Keratinocyte (primary cell): ENCODE measurements around the gene TLCD1. TPM values are rescaled to one million over a fixed set of nuclear protein-coding genes. Genes with fewer than 3 reads are reported as not detected.

Source experiments
- DNase-seq: peaks from one replicate; pipeline ENCODE4 v3.0.0-alpha.2; 2011; ENCODE audit warnings: low read depth, missing footprints, low spot score
- FAIRE-seq: peaks from 2 replicates; lab custom pipeline; 2011; peaks lifted over from hg19 to GRCh38; lab: Jason Lieb, UNC
- H2AFZ ChIP-seq: 2 replicates; pipeline ENCODE4 v1.6.0; 2012; ENCODE audit warnings: low read length, control low read depth, inconsistent platforms; ENCODE audit not compliant: control insufficient read depth
- H3K27ac ChIP-seq: 2 replicates; pipeline ENCODE4 v1.5.1; 2011; ENCODE audit warnings: low read length; ENCODE audit not compliant: control insufficient read depth, insufficient read depth
- H3K27me3 ChIP-seq: 3 replicates; pipeline ENCODE4 v1.6.0; 2011; ENCODE audit warnings: low read length; ENCODE audit not compliant: control insufficient read depth, insufficient read depth; ENCODE audit errors: extremely low read depth
- H3K36me3 ChIP-seq, 2 experiments: 2 replicates in 1 of 2; 3 replicates in 1 of 2; pipeline ENCODE4 v1.5.1; 2011; ENCODE audit warnings: low read length in 2 of 2, mild to moderate bottlenecking in 1 of 2; ENCODE audit not compliant: control insufficient read depth in 2 of 2, insufficient read depth in 2 of 2; ENCODE audit errors: extremely low read depth in 1 of 2
- H3K4me1 ChIP-seq: 3 replicates; pipeline ENCODE4 v1.5.1; 2011; ENCODE audit warnings: low read length; ENCODE audit not compliant: control insufficient read depth, insufficient read depth; ENCODE audit errors: extremely low read depth
- H3K4me2 ChIP-seq: 3 replicates; pipeline ENCODE4 v1.6.0; 2011; ENCODE audit warnings: low read depth, low read length; ENCODE audit not compliant: control insufficient read depth, insufficient read depth; ENCODE audit errors: extremely low read depth
- H3K4me3 ChIP-seq, 3 experiments: fragments of 200-600 bp in 1 of 3; sonication (generic) in 1 of 3; 2 replicates in 2 of 3; 3 replicates in 1 of 3; pipeline ENCODE4 v1.5.1; 2011 to 2016; ENCODE audit warnings: low read length in 3 of 3, mild to moderate bottlenecking in 3 of 3, control low read depth in 2 of 3, inconsistent platforms in 1 of 3, low read depth in 1 of 3, mixed read lengths in 1 of 3, mixed run types in 1 of 3, moderate library complexity in 1 of 3; ENCODE audit not compliant: control insufficient read depth in 2 of 3, insufficient read depth in 2 of 3; ENCODE audit errors: extremely low read depth in 1 of 3
- H3K79me2 ChIP-seq: 2 replicates; pipeline ENCODE4 v1.6.0; 2012; ENCODE audit warnings: low read length; ENCODE audit not compliant: control insufficient read depth, insufficient read depth
- H3K9ac ChIP-seq: 3 replicates; pipeline ENCODE4 v1.6.0; 2011; ENCODE audit warnings: low read length; ENCODE audit not compliant: control insufficient read depth, insufficient read depth; ENCODE audit errors: extremely low read depth
- H3K9me1 ChIP-seq: 3 replicates; pipeline ENCODE4 v1.6.0; 2011; ENCODE audit warnings: low read length; ENCODE audit not compliant: control insufficient read depth, insufficient read depth; ENCODE audit errors: extremely low read depth
- H3K9me3 ChIP-seq: 2 replicates; pipeline ENCODE4 v1.5.1; 2012; ENCODE audit warnings: low read depth, low read length; ENCODE audit not compliant: control insufficient read depth
- H4K20me1 ChIP-seq: 3 replicates; pipeline ENCODE4 v1.6.0; 2011; ENCODE audit warnings: low read length; ENCODE audit not compliant: control insufficient read depth, insufficient read depth; ENCODE audit errors: extremely low read depth
- CTCF ChIP-seq, 3 experiments: IDR thresholded peaks in 1 of 3; conservative IDR thresholded peaks in 1 of 3; optimal IDR thresholded peaks in 1 of 3; 2 replicates in 2 of 3; 3 replicates in 1 of 3; pipeline versions ENCODE3 to v1.5.1; 2011; ENCODE audit warnings: low read length in 3 of 3, mild to moderate bottlenecking in 3 of 3, moderate library complexity in 2 of 3, control low read depth in 1 of 3, inconsistent platforms in 1 of 3; ENCODE audit not compliant: insufficient read depth in 2 of 3; ENCODE audit errors: extremely low read depth in 1 of 3
- EZH2 ChIP-seq: IDR thresholded peaks from one replicate; pipeline ENCODE4 v1.6.1; 2012; ENCODE audit warnings: inconsistent platforms, mild to moderate bottlenecking, low read length, moderate library complexity
- dilution Hi-C: fragments of 300-500 bp; cut with MboI; formaldehyde crosslinking; loops from one replicate; pipeline ENCODE4 v1.7.0; 2020; ENCODE audit warnings: low sequenced_read_pairs; ENCODE audit not compliant: extremely low pct_ligation_motif_present
- polyA plus RNA-seq, 5 experiments: library from polyadenylated mRNA; depleted of rRNA in 3 of 5; stranded (reverse) in 3 of 5; stranded (forward) in 1 of 5; unstranded in 1 of 5; fragments of >200 nt; gene quantifications; 1 replicate in 1 of 5; 2 replicates in 3 of 5; 3 replicates in 1 of 5; pipeline versions ENCODE4 v1.2.1 to v1.2.3, GENCODE V29; 2011 to 2012; ENCODE audit warnings: missing spikeins in 2 of 5, low read depth in 1 of 5, low replicate concordance in 1 of 5

The TLCD1 gene
- polyA plus RNA-seq, 1 donor (not counting 4 experiments of a cell fraction or from before 2014, with no cell fraction given), result 14.0 TPM

- Histone ChIP-seq H3K4me1 (peaks cover 6% of the 10 kb centered on the region), H3K9me3 (no peaks in the 10 kb centered on the region), H2AFZ (no peak overlapping the region), H4K20me1 (no peaks in the 10 kb centered on the region), H3K27ac (no peak overlapping the region), H3K27me3 (no peaks in the 10 kb centered on the region), H3K9me1 (no peaks in the 10 kb centered on the region), H3K36me3 (peaks cover 10 to 14% of the 10 kb centered on the region in 2 experiments), H3K79me2 (no peaks in the 10 kb centered on the region), H3K9ac (no peak overlapping the region), H3K4me2 (no peak overlapping the region), H3K4me3 (no peak overlapping the region)
- FAIRE-seq, result no peak
- TF ChIP-seq EZH2 (no peak), CTCF (optimal IDR thresholded peaks at IDR 0.05 in 1 of 3, IDR thresholded peaks at IDR 0.05 in 1 of 3, conservative IDR thresholded peaks at IDR 0.05 in 1 of 3; ENCODE audit: extremely low read depth in 1 of 3, insufficient read depth in 2 of 3, low read length in 3 of 3) (peak in 1 of 3 experiments; percentile 1)
- dilution Hi-C loops, result no loop called here
- DNase-seq, result no peak
Observed at GRCh38 chr17:28706471-28707338, 19.3 kb downstream of the TLCD1 start.

DNA sequence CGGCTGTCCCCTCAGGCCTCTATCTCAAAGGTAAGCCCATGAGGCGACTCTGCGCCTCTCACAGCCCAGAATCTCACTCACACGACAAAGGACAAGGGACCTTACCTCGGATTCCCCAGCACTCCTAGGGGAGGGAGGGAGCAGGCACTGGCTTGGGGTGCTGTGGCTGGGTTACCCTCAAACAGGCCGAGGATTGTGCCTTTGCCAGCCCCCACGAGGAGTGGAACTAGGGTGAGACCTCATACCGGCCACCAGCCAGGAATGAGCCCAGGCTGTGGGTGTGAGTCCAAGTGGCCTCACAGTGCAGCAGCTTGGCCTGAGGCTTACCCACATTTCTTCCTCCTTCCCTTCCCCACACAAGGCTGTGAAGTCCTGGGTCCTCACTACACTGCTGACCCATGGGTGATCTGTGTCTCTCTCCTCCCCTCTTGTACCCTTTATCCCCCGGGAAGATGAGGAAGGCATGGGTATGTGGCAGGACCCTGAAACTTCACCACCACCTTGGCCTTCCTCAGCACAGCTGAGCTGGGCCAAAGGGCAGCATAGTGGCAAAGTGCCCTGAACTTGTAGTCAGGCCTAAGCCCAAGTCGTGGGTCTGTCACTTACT lies 20.2 kb downstream of the TLCD1 start:
- Histone ChIP-seq H3K4me2 (no peak overlapping the region), H3K9me3 (no peaks in the 10 kb centered on the region), H3K36me3 (peaks cover 17 to 23% of the 10 kb centered on the region in 2 experiments), H4K20me1 (no peaks in the 10 kb centered on the region), H3K4me3 (no peak overlapping the region), H3K79me2 (no peaks in the 10 kb centered on the region), H3K4me1 (peaks cover 3% of the 10 kb centered on the region), H3K9me1 (no peaks in the 10 kb centered on the region), H2AFZ (no peak overlapping the region), H3K27me3 (no peaks in the 10 kb centered on the region), H3K27ac (no peak overlapping the region), H3K9ac (no peak overlapping the region)
- no peak for DNase-seq
- TF ChIP-seq EZH2 (no peak), CTCF (optimal IDR thresholded peaks at IDR 0.05 in 1 of 3, IDR thresholded peaks at IDR 0.05 in 1 of 3, conservative IDR thresholded peaks at IDR 0.05 in 1 of 3; ENCODE audit: extremely low read depth in 1 of 3, insufficient read depth in 2 of 3, low read length in 3 of 3) (no peak)
- dilution Hi-C loops, result no loop called here
- FAIRE-seq, result no peak
